ENCODE measurements around the gene CRELD1. TPM values are rescaled to one million over a fixed set of nuclear protein-coding genes. Genes with fewer than 3 reads are reported as not detected.
A peak's percentile ranks its signal among the peaks of the same experiment; 100 is the strongest.

CRELD1 gene
- total RNA-seq, 1 experiment from 2014 or later = 13.4 TPM

DNA sequence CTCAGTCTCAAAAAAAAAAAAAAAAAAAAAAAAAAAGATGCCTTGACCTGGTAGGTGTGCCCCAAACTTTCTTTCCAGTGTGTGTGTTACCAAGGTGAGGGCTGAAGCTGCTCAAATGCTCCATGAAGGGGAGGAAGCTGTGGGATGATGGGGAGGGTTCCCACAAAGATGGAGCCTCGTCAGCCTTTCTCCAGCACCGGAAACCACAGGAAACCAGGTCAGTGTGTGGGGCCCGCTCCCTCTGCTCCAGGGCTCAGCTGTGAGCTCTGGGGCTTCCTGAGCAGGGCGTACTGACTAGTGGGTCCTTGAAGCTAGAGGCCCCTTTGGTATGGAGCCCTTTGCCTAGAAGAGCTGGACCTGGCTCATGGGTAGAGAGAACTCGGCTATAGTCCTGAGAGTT lies 31.7 kb upstream of the CRELD1 start:
- H3K4me3 Mint-ChIP-seq (ENCODE audit: unreplicated experiment) = peak overlapping the region; percentile 79
- ChIA-PET CTCF (interaction anchor here (0.6 to 1.9 kb wide), 8 partner anchors 9 to 549 kb away, joined by 3 to 7 read pairs (median 3); partner anchors contain the start of gene CRELD1), POLR2A (interaction anchor here (1.4 to 5.6 kb wide), 12 partner anchors 8 to 109 kb away, joined by 4 to 60 read pairs (median 10); partner anchors contain the start of genes ARPC4, CRELD1, IL17RC and TADA3)
- no peak for DNase-seq (ENCODE audit: unreplicated experiment)
- intact Hi-C loops (cut with micrococcal nuclease) = no loop called here
- H3K27me3 Mint-ChIP-seq (ENCODE audit: insufficient read depth, unreplicated experiment) = no peaks in the 10 kb centered on the region
- TF ChIP-seq CTCF (IDR thresholded peaks at IDR 0.05; ENCODE audit: unreplicated experiment) = no peak
- no peak overlapping the region for H3K27ac Mint-ChIP-seq (ENCODE audit: low read depth, unreplicated experiment)
- H3K4me1 Mint-ChIP-seq (ENCODE audit: insufficient read depth, unreplicated experiment) = peaks cover 49% of the 10 kb centered on the region
- H3K9me3 Mint-ChIP-seq (ENCODE audit: unreplicated experiment) = no peaks in the 10 kb centered on the region
- peaks cover 5% of the 10 kb centered on the region for H3K36me3 Mint-ChIP-seq (ENCODE audit: insufficient read depth, unreplicated experiment)
- no TSS peak for BruUV-seq (replicated peaks)

DNA sequence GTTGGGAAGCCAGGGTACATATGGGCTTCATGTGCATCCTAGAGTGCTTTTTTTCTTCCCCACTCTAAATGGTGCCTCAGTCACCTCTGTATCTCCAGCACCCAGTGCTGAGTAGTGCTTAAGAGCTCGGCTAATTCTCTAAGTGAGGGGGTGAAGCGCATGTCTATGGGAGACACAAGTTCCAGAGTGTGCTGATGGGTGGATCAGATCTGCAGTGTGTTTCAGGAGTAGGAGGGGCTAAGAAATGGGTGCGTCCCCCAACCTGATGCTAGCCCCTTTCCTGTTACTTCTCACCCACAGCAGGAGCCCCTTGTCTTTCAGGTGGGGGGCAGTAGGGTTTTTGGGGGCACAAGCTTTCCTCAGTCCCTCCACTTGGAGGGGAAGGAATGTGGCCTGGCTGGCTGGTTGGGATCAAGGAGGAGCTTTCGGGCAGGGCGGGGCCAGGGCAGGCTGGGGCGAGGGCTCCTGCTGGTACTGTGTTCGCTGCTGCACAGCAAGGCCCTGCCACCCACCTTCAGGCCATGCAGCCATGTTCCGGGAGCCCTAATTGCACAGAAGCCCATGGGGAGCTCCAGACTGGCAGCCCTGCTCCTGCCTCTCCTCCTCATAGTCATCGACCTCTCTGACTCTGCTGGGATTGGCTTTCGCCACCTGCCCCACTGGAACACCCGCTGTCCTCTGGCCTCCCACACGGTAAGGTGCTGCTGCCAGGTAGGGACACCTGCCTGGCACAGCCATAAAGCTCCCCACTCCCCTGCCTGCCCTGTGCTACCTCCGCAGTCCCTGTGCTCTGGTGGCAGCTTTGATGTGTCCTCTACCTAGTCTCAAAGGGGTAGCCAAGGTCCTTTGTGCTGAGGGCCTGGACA lies 31.0 kb upstream of the CRELD1 start, which contains the start of gene IL17RE:
Gene IL17RE (plus strand): TSS at position 477 of the 866 bp plus-strand sequence. CDS start 85 bp downstream, at position 562.
- H3K4me3 Mint-ChIP-seq (ENCODE audit: unreplicated experiment) = peak within 1 kb of the TSS; percentile 79
- H3K4me1 Mint-ChIP-seq (ENCODE audit: insufficient read depth, unreplicated experiment) = peaks cover 43% of the 10 kb centered on the region
- ChIA-PET POLR2A (interaction anchor here (1.4 to 5.6 kb wide), 12 partner anchors 9 to 110 kb away, joined by 5 to 60 read pairs (median 10); partner anchors contain the start of genes ARPC4, CRELD1, IL17RC and TADA3), CTCF (interaction anchor here (0.5 to 2.4 kb wide), 15 partner anchors 9 to 549 kb away, joined by 3 to 11 read pairs (median 3); partner anchors contain the start of genes CRELD1 and RPUSD3)
- TF ChIP-seq CTCF (IDR thresholded peaks at IDR 0.05; ENCODE audit: unreplicated experiment) = no peak
- no TSS peak for BruUV-seq (replicated peaks)
- H3K36me3 Mint-ChIP-seq (ENCODE audit: insufficient read depth, unreplicated experiment) = peaks cover 5% of the 10 kb centered on the region
- peak within 1 kb of the TSS; percentile 80 for H3K27ac Mint-ChIP-seq (ENCODE audit: low read depth, unreplicated experiment)
- peak; percentile 39 for DNase-seq (ENCODE audit: unreplicated experiment)
- H3K9me3 Mint-ChIP-seq (ENCODE audit: unreplicated experiment) = no peaks in the 10 kb centered on the region
- intact Hi-C loops (cut with micrococcal nuclease) = no loop called here
- no peaks in the 10 kb centered on the region for H3K27me3 Mint-ChIP-seq (ENCODE audit: insufficient read depth, unreplicated experiment)

- peak; percentile 30 for DNase-seq (ENCODE audit: unreplicated experiment)
- ChIA-PET POLR2A (interaction anchor here (1.4 to 5.6 kb wide), 12 partner anchors 9 to 110 kb away, joined by 5 to 60 read pairs (median 10); partner anchors contain the start of genes ARPC4, CRELD1, IL17RC and TADA3), CTCF (interaction anchor here (0.5 to 2.4 kb wide), 9 partner anchors 10 to 64 kb away, joined by 3 to 11 read pairs (median 4); partner anchors contain the start of genes CRELD1 and RPUSD3)
- Mint-ChIP-seq H3K4me1 (ENCODE audit: insufficient read depth, unreplicated experiment) (peaks cover 37% of the 10 kb centered on the region), H3K36me3 (ENCODE audit: insufficient read depth, unreplicated experiment) (peaks cover 9% of the 10 kb centered on the region), H3K27me3 (ENCODE audit: insufficient read depth, unreplicated experiment) (no peaks in the 10 kb centered on the region), H3K4me3 (ENCODE audit: unreplicated experiment) (peak overlapping the region; percentile 79), H3K27ac (ENCODE audit: low read depth, unreplicated experiment) (peak overlapping the region; percentile 80), H3K9me3 (ENCODE audit: unreplicated experiment) (no peaks in the 10 kb centered on the region)
- no peak for TF ChIP-seq CTCF (IDR thresholded peaks at IDR 0.05; ENCODE audit: unreplicated experiment)
- BruUV-seq (replicated peaks) = no TSS peak
- intact Hi-C loops (cut with micrococcal nuclease) = no loop called here
Measured at GRCh38 chr3:9903238-9903624, 30.4 kb upstream of the CRELD1 start.

DNA sequence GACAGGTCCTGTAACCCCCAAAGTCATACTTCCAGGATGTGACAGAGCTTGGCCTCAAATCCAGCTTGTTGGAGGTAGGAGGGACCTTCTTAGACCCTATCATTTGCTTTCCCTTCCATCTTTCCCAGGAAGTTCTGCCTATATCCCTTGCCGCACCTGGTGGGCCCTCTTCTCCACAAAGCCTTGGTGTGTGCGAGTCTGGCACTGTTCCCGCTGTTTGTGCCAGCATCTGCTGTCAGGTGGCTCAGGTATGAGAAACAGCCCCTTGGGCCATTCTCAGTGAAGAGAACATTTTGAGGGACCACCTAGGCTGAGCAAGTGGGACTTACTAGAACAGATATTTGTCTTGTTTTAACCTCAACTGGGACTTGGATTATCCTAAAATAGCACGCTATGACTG lies 29.7 kb upstream of the CRELD1 start:
- BruUV-seq (replicated peaks) = no TSS peak
- H3K27me3 Mint-ChIP-seq (ENCODE audit: insufficient read depth, unreplicated experiment) = no peaks in the 10 kb centered on the region
- no peak for DNase-seq (ENCODE audit: unreplicated experiment)
- peak overlapping the region; percentile 80 for H3K27ac Mint-ChIP-seq (ENCODE audit: low read depth, unreplicated experiment)
- ChIA-PET CTCF (interaction anchor here (2.4 kb wide), 1 partner anchor 9 kb away, joined by 11 read pairs; no protein-coding TSS in a partner anchor), POLR2A (interaction anchor here (2.2 to 5.6 kb wide), 6 partner anchors 9 to 29 kb away, joined by 10 to 60 read pairs (median 16); partner anchors contain the start of genes CRELD1 and IL17RC)
- no peaks in the 10 kb centered on the region for H3K9me3 Mint-ChIP-seq (ENCODE audit: unreplicated experiment)
- peak overlapping the region; percentile 79 for H3K4me3 Mint-ChIP-seq (ENCODE audit: unreplicated experiment)
- TF ChIP-seq CTCF (IDR thresholded peaks at IDR 0.05; ENCODE audit: unreplicated experiment) = no peak
- H3K4me1 Mint-ChIP-seq (ENCODE audit: insufficient read depth, unreplicated experiment) = peaks cover 30% of the 10 kb centered on the region
- intact Hi-C loops (cut with micrococcal nuclease) = no loop called here
- peaks cover 12% of the 10 kb centered on the region for H3K36me3 Mint-ChIP-seq (ENCODE audit: insufficient read depth, unreplicated experiment)

All from MCF 10A (cell line).